Liver (tissue), 9 donors: ENCODE results near the gene ZFAND2B. TPM values are rescaled to one million over a fixed set of nuclear protein-coding genes. Genes with fewer than 3 reads are reported as not detected.

Experiments used
- DNase-seq: peaks from one replicate; pipeline ENCODE4 v3.0.0-alpha.2; 2017; ENCODE audit warnings: low spot score
- H3K27ac ChIP-seq, 2 donors: one replicate each; pipeline ENCODE4 v1.7.0; 2013; ENCODE audit warnings: inconsistent platforms in 2 of 2, low read length in 2 of 2, control low read depth in 1 of 2, low read depth in 1 of 2, mild to moderate bottlenecking in 1 of 2
- H3K27me3 ChIP-seq, 4 donors: one replicate each; pipeline versions ENCODE4 v1.6.1 to v1.7.0; 2013; ENCODE audit warnings: low read length in 3 of 4, inconsistent platforms in 1 of 4, mild to moderate bottlenecking in 1 of 4, moderate library complexity in 1 of 4; ENCODE audit not compliant: control insufficient read depth in 4 of 4, insufficient read depth in 4 of 4
- H3K36me3 ChIP-seq, 4 donors: one replicate each; pipeline versions ENCODE4 v1.6.1 to v1.7.0; 2013; ENCODE audit warnings: low read length in 3 of 4, mild to moderate bottlenecking in 3 of 4, low read depth in 1 of 4, moderate library complexity in 1 of 4; ENCODE audit not compliant: control insufficient read depth in 4 of 4, insufficient read depth in 3 of 4
- H3K4me1 ChIP-seq, 4 donors: one replicate each; pipeline versions ENCODE4 v1.6.1 to v1.7.0; 2013; ENCODE audit warnings: low read length in 3 of 4, mild to moderate bottlenecking in 3 of 4, moderate library complexity in 1 of 4; ENCODE audit not compliant: control insufficient read depth in 4 of 4, insufficient read depth in 4 of 4
- H3K4me3 ChIP-seq, 3 donors: one replicate each; pipeline versions ENCODE4 v1.6.1 to v1.7.0; 2013; ENCODE audit warnings: low read length in 3 of 3, control low read depth in 1 of 3, low read depth in 1 of 3, mild to moderate bottlenecking in 1 of 3
- H3K9ac ChIP-seq, 2 donors: one replicate each; pipeline ENCODE4 v1.7.0; 2013; ENCODE audit warnings: low read length in 2 of 2, mild to moderate bottlenecking in 2 of 2, moderate library complexity in 2 of 2, control low read depth in 1 of 2, low read depth in 1 of 2
- H3K9me3 ChIP-seq, 4 donors: one replicate each; pipeline versions ENCODE4 v1.6.1 to v1.7.0; 2013; ENCODE audit warnings: low read length in 3 of 4; ENCODE audit not compliant: control insufficient read depth in 4 of 4
- ATF3 ChIP-seq: IDR thresholded peaks from 2 replicates; pipeline ENCODE4 v1.6.1; 2016; ENCODE audit warnings: antibody characterized with exemption
- CTCF ChIP-seq: fragments of 150-350 bp; IDR thresholded peaks from 2 replicates; pipeline ENCODE4 v1.5.1; 2017; ENCODE audit warnings: improper control_type of control experiment, low read depth, low read length; ENCODE audit not compliant: missing input control
- EGR1 ChIP-seq, 2 donors: IDR thresholded peaks; 2 replicates each; pipeline ENCODE4 v1.6.1; 2016 to 2018; ENCODE audit warnings: antibody characterized with exemption in 2 of 2, low read depth in 2 of 2
- FOXA2 ChIP-seq: IDR thresholded peaks from 2 replicates; pipeline ENCODE4 v1.6.1; 2016; ENCODE audit warnings: antibody characterized with exemption
- GABPA ChIP-seq, 2 donors: IDR thresholded peaks in 1 of 2; conservative IDR thresholded peaks in 1 of 2; 2 replicates each; pipeline ENCODE4 v1.6.1; 2016; ENCODE audit warnings: antibody characterized with exemption in 2 of 2, mild to moderate bottlenecking in 1 of 2, moderate library complexity in 1 of 2
- JUND ChIP-seq, 2 donors: IDR thresholded peaks; 2 replicates each; pipeline ENCODE4 v1.6.1; 2016; ENCODE audit warnings: antibody characterized with exemption in 2 of 2
- NR2F2 ChIP-seq: IDR thresholded peaks from 2 replicates; pipeline ENCODE4 v1.6.1; 2016; ENCODE audit warnings: antibody characterized with exemption
- RAD21 ChIP-seq, 2 donors: IDR thresholded peaks; 2 replicates each; pipeline ENCODE4 v1.6.1; 2016; ENCODE audit warnings: antibody characterized with exemption in 2 of 2, mild to moderate bottlenecking in 2 of 2
- REST ChIP-seq: IDR thresholded peaks from 2 replicates; pipeline ENCODE4 v1.6.1; 2016; ENCODE audit warnings: antibody characterized with exemption, mild to moderate bottlenecking
- RXRA ChIP-seq, 2 donors: IDR thresholded peaks; 2 replicates each; pipeline ENCODE4 v1.6.1; 2017 to 2018; ENCODE audit warnings: antibody characterized with exemption in 2 of 2, mild to moderate bottlenecking in 1 of 2
- SP1 ChIP-seq: IDR thresholded peaks from 2 replicates; pipeline ENCODE4 v1.6.1; 2018; ENCODE audit warnings: antibody characterized with exemption, mild to moderate bottlenecking
- TAF1 ChIP-seq: conservative IDR thresholded peaks from 2 replicates; pipeline ENCODE4 v1.6.1; 2016; ENCODE audit warnings: antibody characterized with exemption, mild to moderate bottlenecking
- YY1 ChIP-seq: IDR thresholded peaks from 2 replicates; pipeline ENCODE4 v1.6.1; 2016; ENCODE audit warnings: antibody characterized with exemption, mild to moderate bottlenecking
- ZBTB33 ChIP-seq: IDR thresholded peaks from 2 replicates; pipeline ENCODE4 v1.6.1; 2016; ENCODE audit warnings: antibody characterized with exemption
- WGBS: extraction: QIAGEN DNeasy Blood & Tissue Kit; methylation state at CpG from one replicate; pipeline ENCODE4 v1.1.7; 2013; 5-methylcytosine and 5-hydroxymethylcytosine counted together
- polyA plus RNA-seq, 2 donors: library from polyadenylated mRNA; stranded (reverse) in 1 of 2; unstranded in 1 of 2; fragments of 200-250 nt in 1 of 2; fragments of >200 nt in 1 of 2; fragmentation: Nextera tagmentation in 1 of 2; extraction: Ambion mirVana in 1 of 2; gene quantifications; one replicate each; pipeline versions ENCODE4 v1.2.1 to v1.2.3, GENCODE V29; 2013 to 2015
- total RNA-seq, 2 donors: library from RNA; depleted of rRNA; stranded (reverse); fragments of >200 nt; gene quantifications; one replicate each; pipeline ENCODE4 v1.2.3, GENCODE V29; 2014
- donor health status: healthy.
- donor health status: healthy.
- donor health status: healthy.
- donor health status: healthy.
- donor health status: healthy.

The ZFAND2B gene
- total and polyA plus RNA-seq, 4 donors: 19.6 to 53.8 (median 25.8) TPM

- H3K4me3 ChIP-seq: no peak overlapping the region
Measured at GRCh38 chr2:219215871-219216534, 9.4 kb downstream of the ZFAND2B start.

More at GRCh38 chr2:219215871-219216534, 9.4 kb downstream of the ZFAND2B start:
- peak; percentile 33 for DNase-seq
- Histone ChIP-seq H3K36me3 (peaks cover 11 to 30% (median 13%) of the 10 kb centered on the region in 4 donors), H3K27ac (no peak overlapping the region), H3K9ac (no peak overlapping the region), H3K4me1 (peaks cover 5 to 27% (median 19%) of the 10 kb centered on the region in 4 donors), H3K27me3 (no peaks in the 10 kb centered on the region), H3K9me3 (no peaks in the 10 kb centered on the region)
- 95% methylated on average over 27 of the region's 27 CpGs for WGBS
- TF ChIP-seq RXRA (IDR thresholded peaks at IDR 0.05) (no peak), YY1 (no peak), FOXA2 (no peak), RAD21 (IDR thresholded peaks at IDR 0.05) (no peak), CTCF (no peak), SP1 (no peak), ATF3 (no peak), ZBTB33 (no peak), GABPA (IDR thresholded peaks at IDR 0.05 in 1 of 2, conservative IDR thresholded peaks at IDR 0.05 in 1 of 2) (no peak), EGR1 (IDR thresholded peaks at IDR 0.05; ENCODE audit: low read depth in 2 of 2) (no peak), JUND (IDR thresholded peaks at IDR 0.05) (no peak), NR2F2 (no peak), REST (no peak), TAF1 (no peak)
